Measurements from ENCODE around the gene RAB3GAP1.
"Not testable (repeated sequence)": the region's sequence is repeated elsewhere in the genome, so short reads cannot be mapped to it uniquely, and the experiment has no call there.

Gene RAB3GAP1

GRCh38 chr2:135052042-135052876 is at the start of gene RAB3GAP1:
Gene RAB3GAP1 (plus strand): TSS chr2:135052292. CDS start chr2:135052308, 16 bp downstream.
- DNase-seq, result peak; percentile 92

- no peak for DNase-seq
Measured at GRCh38 chr2:135002836-135003235, 49.3 kb upstream of the RAB3GAP1 start.

GRCh38 chr2:135004005-135004746 is 47.9 kb upstream of the RAB3GAP1 start:
- peak; percentile 81 for DNase-seq

- DNase-seq, result no peak
Measured at GRCh38 chr2:135005753-135006152, 46.3 kb upstream of the RAB3GAP1 start.

- no peak for DNase-seq
Measured at GRCh38 chr2:135009339-135009738, 42.8 kb upstream of the RAB3GAP1 start.

- no peak for DNase-seq
Measured at GRCh38 chr2:135010200-135010942, 41.7 kb upstream of the RAB3GAP1 start.

- no peak for DNase-seq
Measured at GRCh38 chr2:135011633-135012032, 40.5 kb upstream of the RAB3GAP1 start.

- DNase-seq, result no peak
Measured at GRCh38 chr2:135021618-135022017, 30.5 kb upstream of the RAB3GAP1 start.

- no peak for DNase-seq
Measured at GRCh38 chr2:135022952-135023880, 28.9 kb upstream of the RAB3GAP1 start.

- no peak for DNase-seq
Measured at GRCh38 chr2:135023886-135024485, 28.1 kb upstream of the RAB3GAP1 start.

- DNase-seq, result no peak
Measured at GRCh38 chr2:135029481-135030134, 22.5 kb upstream of the RAB3GAP1 start.

GRCh38 chr2:135030826-135031225 is 21.3 kb upstream of the RAB3GAP1 start:
- no peak for DNase-seq

GRCh38 chr2:135033216-135033615 is 18.9 kb upstream of the RAB3GAP1 start:
- not testable (repeated sequence) for DNase-seq

- no peak for DNase-seq
Measured at GRCh38 chr2:135037831-135038230, 14.3 kb upstream of the RAB3GAP1 start.

GRCh38 chr2:135043345-135043744 is 8.7 kb upstream of the RAB3GAP1 start:
- peak; percentile 48 for DNase-seq

- no peak for DNase-seq
Measured at GRCh38 chr2:135047300-135047699, 4.8 kb upstream of the RAB3GAP1 start, which contains the start of gene MAP3K19. Gene MAP3K19 (minus strand): TSS chr2:135047447. CDS start chr2:135024647, 22,800 bp downstream.

- DNase-seq, result no peak
Measured at GRCh38 chr2:135048122-135048521, 4.0 kb upstream of the RAB3GAP1 start.

GRCh38 chr2:135050132-135050531 is 2.0 kb upstream of the RAB3GAP1 start:
- no peak for DNase-seq

- no peak for DNase-seq
Measured at GRCh38 chr2:135050684-135051083, 1.4 kb upstream of the RAB3GAP1 start.

GRCh38 chr2:135052997-135053474 is 944 bp downstream of the RAB3GAP1 start:
- DNase-seq, result peak; percentile 46

Measured in CD4-positive, alpha-beta T cell treated with Interleukin-17A for 4 hours (primary cell).